Measurements from ENCODE around the gene FOXRED1.
"Not testable (repeated sequence)": the region's sequence is repeated elsewhere in the genome, so short reads cannot be mapped to it uniquely, and the experiment has no call there.

FOXRED1 gene

DNA sequence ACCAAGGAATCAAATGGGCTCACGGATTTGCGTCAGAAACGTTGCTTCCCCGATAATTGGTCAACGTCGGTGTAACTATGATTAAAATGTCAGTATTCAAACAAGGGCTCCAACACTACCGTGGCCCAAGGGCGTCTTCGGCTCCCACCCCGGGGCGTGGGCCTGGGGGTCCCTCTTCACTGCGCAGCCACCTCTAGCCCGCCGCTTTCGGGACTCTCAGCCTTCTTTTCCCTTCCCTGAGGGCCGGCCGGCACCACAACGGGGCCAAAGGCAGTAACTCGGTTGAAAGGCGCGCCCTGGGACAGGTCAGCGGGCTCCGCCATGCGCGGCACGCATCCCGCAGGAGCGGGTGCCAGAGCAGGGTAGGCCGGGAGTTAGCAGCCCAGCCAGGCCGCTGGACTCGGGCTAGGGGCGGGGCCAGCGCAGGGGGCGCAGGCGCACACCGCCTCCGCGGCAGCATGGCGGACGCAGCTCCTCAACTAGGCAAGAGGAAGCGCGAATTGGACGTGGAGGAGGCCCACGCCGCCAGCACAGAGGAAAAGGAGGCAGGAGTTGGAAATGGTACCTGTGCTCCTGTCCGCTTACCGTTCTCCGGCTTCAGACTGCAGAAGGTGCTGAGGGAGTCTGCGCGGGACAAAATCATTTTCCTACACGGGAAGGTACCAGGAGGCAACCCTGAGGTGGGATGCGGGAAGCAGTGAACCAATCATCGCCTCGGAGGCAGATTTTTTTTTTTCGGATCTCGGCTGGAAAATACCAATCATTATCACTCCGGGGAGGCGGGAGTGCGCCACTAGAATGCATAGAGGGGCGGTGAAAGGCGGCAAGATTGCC, 34.9 kb downstream of the FOXRED1 start, which contains the start of gene DCPS:
DCPS (plus strand) TSS at position 438 of the 834 bp plus-strand sequence; CDS start at position 459, 21 bp downstream.
- Histone ChIP-seq H3K27ac (peak within 1 kb of the TSS; percentile 78 to 93), H3K4me3 (peak within 1 kb of the TSS; percentile 80)
- peak; percentile 95 for DNase-seq (ENCODE audit: low spot score)
- TF ChIP-seq, protein P1, sequence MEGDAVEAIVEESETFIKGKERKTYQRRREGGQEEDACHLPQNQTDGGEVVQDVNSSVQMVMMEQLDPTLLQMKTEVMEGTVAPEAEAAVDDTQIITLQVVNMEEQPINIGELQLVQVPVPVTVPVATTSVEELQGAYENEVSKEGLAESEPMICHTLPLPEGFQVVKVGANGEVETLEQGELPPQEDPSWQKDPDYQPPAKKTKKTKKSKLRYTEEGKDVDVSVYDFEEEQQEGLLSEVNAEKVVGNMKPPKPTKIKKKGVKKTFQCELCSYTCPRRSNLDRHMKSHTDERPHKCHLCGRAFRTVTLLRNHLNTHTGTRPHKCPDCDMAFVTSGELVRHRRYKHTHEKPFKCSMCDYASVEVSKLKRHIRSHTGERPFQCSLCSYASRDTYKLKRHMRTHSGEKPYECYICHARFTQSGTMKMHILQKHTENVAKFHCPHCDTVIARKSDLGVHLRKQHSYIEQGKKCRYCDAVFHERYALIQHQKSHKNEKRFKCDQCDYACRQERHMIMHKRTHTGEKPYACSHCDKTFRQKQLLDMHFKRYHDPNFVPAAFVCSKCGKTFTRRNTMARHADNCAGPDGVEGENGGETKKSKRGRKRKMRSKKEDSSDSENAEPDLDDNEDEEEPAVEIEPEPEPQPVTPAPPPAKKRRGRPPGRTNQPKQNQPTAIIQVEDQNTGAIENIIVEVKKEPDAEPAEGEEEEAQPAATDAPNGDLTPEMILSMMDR (IDR thresholded peaks at IDR 0.05) = no peak

DNA sequence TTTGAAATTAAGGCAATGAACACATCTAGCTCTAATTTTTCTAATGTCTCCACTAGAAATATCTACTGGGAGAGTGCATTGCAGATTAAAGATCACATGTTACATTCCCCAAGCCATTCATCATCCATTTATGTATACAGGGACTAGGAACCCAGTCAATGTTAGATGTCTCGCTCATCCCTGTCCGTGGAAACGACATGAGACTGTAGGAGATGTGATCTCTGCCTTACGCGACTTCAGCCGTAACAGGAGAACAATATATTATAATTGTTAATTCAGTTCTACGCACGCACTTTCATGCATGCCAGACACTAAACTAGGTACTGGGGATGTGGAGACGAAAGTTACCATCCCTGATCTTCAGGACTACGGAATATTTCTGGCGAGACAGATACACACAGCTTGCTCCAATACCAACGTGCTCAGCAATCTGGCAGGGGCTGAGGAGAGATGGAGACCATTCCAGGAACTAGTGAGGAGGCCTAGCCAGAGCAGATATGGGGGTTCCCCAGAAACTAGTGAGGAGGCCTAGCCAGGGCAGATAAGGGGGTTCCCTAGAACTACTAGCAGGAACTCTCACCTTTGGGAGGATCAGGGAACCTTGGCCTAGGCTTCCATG, 35.6 kb downstream of the FOXRED1 start:
- H3K4me3 ChIP-seq = peak overlapping the region; percentile 80
- TF ChIP-seq, protein P1 (IDR thresholded peaks at IDR 0.05) = no peak
- H3K27ac ChIP-seq = peak overlapping the region; percentile 78 to 93
- no peak for DNase-seq (ENCODE audit: low spot score)

DNA sequence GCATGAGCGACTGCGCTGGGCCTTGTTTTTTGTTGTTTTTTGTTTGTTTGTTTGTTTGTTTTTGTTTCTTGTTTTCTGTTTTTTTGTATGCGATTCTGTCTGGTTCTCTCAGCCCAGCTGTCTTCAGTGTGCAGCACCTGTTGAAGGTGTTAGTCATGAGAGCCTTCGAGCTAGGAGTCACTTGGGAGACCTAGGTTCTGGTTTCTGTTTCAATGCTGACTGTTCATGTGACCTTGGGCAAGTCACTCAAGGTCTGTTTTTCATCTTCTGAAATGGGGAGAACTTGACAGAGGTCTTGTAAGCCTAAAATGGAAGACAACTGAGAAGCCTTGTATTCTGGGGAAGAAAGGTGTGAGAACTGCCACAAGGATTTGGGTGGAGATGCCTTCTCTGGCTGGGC, 36.7 kb downstream of the FOXRED1 start:
- Histone ChIP-seq H3K27ac (no peak overlapping the region), H3K4me3 (no peak overlapping the region)
- TF ChIP-seq, protein P1 (IDR thresholded peaks at IDR 0.05) = no peak
- no peak for DNase-seq (ENCODE audit: low spot score)

DNA sequence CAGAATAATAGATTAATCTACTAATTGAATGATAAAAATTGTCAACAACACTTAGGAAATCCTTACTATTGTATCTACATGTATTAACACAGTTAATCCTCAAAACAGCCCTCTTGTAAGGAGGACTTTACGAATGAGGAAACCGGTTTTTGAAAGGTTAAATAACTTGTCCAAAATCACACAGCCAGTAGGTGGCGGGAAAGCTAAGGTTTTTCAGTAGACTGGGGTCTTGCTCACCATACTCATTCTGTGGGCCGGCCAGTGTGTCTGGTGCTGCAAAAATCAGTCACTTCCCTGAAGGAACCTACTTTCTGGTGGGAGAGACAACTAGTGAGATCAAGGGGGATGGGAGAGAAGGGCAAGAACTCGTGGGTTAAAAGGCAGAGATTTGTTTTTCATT, 38.8 kb downstream of the FOXRED1 start:
- Histone ChIP-seq H3K4me3 (no peak overlapping the region), H3K27ac (no peak overlapping the region)
- TF ChIP-seq, protein P1 (IDR thresholded peaks at IDR 0.05) = no peak
- DNase-seq (ENCODE audit: low spot score) = no peak

DNA sequence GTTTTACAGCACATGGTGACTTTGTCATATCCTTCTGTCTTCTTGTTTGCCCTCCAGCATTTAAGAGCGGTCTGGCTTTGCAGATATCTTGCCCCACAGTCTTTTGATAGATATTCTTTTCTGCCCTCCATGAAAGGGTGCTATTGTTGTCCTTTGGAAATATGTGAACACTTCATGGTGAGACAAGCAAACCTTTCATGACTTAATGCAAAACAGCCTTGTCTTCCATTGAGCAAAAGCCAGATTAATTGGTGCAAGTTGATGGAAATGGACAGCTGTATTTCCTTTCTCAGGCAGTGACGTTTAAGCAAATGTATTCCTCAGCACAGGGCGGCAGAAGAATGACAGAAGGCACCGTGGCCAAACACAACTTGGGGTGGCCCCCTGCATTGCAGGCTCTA, 39.3 kb downstream of the FOXRED1 start:
- DNase-seq (ENCODE audit: low spot score) = no peak
- Histone ChIP-seq H3K4me3 (no peak overlapping the region), H3K27ac (no peak overlapping the region)
- TF ChIP-seq, protein P1 (IDR thresholded peaks at IDR 0.05) = no peak

DNA sequence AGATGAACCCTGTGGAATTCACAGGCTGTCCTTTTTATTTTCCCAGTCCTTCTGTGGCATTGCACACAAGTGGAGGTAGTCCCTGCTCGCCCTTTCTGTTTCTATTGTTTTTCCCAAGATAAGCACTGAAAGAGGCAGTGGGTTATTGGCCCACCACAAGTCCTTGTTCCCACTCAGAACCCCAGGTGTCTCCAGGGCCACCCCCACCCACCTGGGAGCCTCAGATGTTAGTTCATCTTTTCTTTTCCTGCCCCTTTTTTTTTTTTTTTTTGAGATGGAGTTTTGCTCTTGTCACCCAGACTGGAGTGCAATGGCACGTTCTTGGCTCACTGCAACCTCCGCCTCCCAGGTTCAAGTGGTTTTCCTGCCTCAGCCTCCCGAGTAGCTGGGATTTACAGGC, 39.8 kb downstream of the FOXRED1 start:
- not testable (repeated sequence) for H3K27ac ChIP-seq; H3K4me3 ChIP-seq; DNase-seq (ENCODE audit: low spot score)

DNA sequence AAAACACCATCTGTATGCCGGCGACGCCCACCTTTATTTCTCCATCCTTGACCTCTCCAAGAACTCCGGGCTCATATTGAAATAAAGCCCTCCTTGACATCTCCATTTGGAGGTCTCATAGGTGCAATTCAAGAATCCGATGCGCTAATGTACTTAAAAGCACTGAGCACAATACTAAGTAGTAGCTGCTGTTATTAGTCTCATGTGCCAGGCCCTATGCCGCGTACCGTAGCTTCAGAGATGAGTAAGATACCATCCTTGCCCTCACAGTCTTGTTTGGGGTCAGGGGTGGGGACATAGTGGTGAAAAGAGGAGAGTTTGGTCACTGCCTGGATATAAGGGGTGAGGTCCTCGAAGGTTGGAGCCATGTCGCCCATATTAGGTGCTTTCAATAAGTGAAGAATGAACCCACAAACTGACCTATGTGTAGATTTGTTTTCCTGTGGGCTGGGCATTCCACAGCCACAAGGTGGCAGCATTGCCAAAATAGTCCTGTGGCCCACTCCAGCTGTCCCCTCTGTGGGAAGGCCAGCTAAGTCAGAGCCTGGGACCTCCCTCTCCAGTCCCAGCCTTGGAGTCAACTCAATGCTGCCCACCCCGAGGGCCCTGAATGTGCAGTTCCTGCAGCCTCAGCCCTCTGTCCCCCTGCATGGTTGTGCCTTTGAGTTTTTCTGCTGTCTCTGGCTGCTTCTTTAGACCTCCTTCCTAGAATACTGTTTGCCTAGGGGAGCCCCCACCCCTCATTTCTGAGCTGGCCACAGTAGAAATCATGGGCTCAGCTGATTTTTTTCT, 41.4 kb downstream of the FOXRED1 start:
- Histone ChIP-seq H3K27ac (no peak overlapping the region), H3K4me3 (no peak overlapping the region)
- TF ChIP-seq, protein P1 (IDR thresholded peaks at IDR 0.05) = peak; percentile 77
- peak; percentile 85 for DNase-seq (ENCODE audit: low spot score)

All from coronary artery (tissue), 2 donors.